GM12865 (cell line): ENCODE results near the gene ARRB1.

Experiments
- DNase-seq: peaks from one replicate; pipeline ENCODE4 v3.0.0; 2010; ENCODE audit warnings: low read depth
- H3K4me3 ChIP-seq: 2 replicates; pipeline ENCODE4 v1.5.1; 2011; ENCODE audit warnings: mild to moderate bottlenecking, low read depth, low read length, control low read depth
- TF ChIP-seq, protein P1 (sequence below): IDR thresholded peaks from 2 replicates; pipeline ENCODE4 v1.5.1; 2011; ENCODE audit warnings: low read length, control low read depth, low read depth, inconsistent platforms; ENCODE audit not compliant: insufficient read depth; ENCODE audit errors: missing control alignments

ARRB1 gene

DNA sequence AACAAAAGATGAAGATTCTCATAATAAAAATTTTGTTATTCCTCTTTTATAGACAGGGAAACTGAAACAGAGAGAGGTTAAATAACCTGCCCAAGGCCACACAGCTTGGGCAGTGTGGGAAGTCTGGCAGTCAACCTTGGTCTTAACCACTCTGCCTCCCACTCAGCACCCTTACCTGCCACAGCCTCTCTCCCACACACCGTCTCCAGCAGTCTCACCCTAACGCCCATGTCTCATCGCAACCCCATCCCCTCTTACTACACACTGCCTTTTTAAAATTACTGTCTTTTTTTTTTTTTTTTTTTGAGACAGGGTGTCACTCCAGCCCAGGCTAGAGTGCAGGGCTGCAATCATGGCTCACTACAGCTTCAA lies 25.0 kb downstream of the ARRB1 start:
- DNase-seq = no peak
- TF ChIP-seq, protein P1, sequence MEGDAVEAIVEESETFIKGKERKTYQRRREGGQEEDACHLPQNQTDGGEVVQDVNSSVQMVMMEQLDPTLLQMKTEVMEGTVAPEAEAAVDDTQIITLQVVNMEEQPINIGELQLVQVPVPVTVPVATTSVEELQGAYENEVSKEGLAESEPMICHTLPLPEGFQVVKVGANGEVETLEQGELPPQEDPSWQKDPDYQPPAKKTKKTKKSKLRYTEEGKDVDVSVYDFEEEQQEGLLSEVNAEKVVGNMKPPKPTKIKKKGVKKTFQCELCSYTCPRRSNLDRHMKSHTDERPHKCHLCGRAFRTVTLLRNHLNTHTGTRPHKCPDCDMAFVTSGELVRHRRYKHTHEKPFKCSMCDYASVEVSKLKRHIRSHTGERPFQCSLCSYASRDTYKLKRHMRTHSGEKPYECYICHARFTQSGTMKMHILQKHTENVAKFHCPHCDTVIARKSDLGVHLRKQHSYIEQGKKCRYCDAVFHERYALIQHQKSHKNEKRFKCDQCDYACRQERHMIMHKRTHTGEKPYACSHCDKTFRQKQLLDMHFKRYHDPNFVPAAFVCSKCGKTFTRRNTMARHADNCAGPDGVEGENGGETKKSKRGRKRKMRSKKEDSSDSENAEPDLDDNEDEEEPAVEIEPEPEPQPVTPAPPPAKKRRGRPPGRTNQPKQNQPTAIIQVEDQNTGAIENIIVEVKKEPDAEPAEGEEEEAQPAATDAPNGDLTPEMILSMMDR = no peak
- no peak overlapping the region for H3K4me3 ChIP-seq

DNA sequence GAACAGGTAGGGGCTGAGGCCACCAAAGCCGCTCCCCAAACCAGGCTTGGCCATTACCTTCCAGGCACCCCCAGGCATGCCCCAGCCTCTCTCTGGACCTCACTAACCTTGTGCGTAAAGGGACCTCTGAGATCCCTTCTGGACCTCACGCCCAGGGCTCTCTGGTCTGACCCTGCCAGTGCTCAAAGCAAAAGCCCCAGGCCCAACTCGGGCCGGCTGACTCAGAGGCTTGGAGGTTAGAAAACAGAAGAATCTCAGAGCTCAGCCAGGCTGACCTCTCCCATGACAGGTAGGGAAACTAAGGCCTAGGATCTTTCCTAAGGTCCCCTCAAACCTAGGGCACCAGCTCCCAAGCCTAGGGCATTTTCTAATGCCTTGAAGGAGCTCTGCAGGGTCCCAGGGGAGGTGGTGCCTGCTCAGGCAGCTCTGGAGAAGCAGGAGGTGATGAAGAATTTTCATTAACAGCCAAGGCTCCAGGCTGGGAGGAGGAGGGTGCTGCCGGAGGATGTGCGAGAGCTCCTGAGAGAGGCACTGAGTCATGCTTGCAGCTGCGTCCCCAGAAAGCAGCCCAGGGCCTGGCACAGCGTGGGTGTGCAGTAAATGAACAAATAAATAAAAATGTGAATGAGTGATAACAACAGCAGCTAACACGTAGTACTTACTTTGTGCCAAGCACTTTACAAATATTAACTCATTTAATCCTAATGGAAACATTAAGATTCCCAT lies 25.6 kb downstream of the ARRB1 start:
- H3K4me3 ChIP-seq = no peak overlapping the region
- DNase-seq = no peak
- TF ChIP-seq, protein P1 = no peak

- TF ChIP-seq, protein P1 = no peak
- no peak overlapping the region for H3K4me3 ChIP-seq
- no peak for DNase-seq
Measured at GRCh38 chr11:75324740-75325139, 26.7 kb downstream of the ARRB1 start.

DNA sequence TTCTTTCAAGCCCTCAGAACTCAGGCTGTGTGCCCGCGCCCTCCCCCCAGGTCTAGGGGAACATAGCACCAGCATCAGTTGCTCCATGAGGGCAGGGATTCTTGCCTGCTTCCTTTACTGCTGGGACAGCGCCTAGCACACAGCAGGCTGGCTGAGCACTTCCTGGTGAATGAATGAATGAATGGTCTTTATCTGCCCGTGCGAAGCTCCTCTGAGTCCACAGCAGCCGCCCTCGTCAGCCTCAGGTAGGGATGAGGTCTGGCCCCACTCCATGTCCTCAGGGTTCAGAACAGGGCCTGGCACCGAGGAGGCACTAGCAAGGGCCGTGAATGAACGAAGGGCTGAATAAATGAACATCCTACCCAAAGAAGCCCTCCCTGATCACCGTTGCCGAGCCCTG lies 27.3 kb downstream of the ARRB1 start:
- TF ChIP-seq, protein P1 = no peak
- no peak overlapping the region for H3K4me3 ChIP-seq
- no peak for DNase-seq

- no peak overlapping the region for H3K4me3 ChIP-seq
- TF ChIP-seq, protein P1 = no peak
- no peak for DNase-seq
Measured at GRCh38 chr11:75323609-75324008, 27.9 kb downstream of the ARRB1 start.

- no peak overlapping the region for H3K4me3 ChIP-seq
- TF ChIP-seq, protein P1 = no peak
- DNase-seq = no peak
Measured at GRCh38 chr11:75320643-75321042, 30.8 kb downstream of the ARRB1 start.

DNA sequence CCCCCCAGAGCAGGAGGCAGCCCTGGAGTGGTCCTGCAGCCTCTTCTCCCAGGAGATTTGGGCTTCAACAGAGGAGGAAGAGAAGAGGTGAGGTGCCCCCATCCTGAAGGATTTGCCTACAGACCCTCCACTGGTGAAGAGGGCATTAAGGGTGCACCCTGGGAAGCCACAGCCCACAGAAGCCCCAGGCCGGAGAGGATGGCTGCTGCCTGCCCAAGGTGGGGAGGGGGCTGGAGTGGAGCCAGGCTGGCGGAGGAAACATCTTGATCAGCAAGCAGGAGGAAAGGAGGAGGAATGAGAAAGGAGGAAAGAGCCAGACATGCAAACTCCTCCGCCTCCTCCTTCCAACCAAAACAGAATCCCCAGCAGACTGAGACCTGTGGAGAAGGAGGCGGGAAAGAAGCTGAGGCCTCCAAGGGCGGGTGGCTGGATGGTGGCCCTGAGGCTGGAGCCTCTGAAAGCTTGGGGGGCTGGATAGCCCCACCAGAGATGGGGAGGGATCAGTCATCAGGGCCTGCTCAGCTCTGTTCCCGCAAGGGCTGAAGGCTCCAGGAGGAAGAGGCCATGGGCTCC lies 31.3 kb downstream of the ARRB1 start:
- no peak for DNase-seq
- H3K4me3 ChIP-seq = no peak overlapping the region
- TF ChIP-seq, protein P1 = no peak
